GM19238 (cell line): ENCODE data around the gene TET1.
A peak's percentile ranks its signal among the peaks of the same experiment; 100 is the strongest.
"Not testable (repeated sequence)": the region's sequence is repeated elsewhere in the genome, so short reads cannot be mapped to it uniquely, and the experiment has no call there.

Experiments
- DNase-seq: peaks from one replicate; pipeline ENCODE4 v3.0.0; 2011; ENCODE audit warnings: low spot score; ENCODE audit not compliant: insufficient read length

The TET1 gene

DNA sequence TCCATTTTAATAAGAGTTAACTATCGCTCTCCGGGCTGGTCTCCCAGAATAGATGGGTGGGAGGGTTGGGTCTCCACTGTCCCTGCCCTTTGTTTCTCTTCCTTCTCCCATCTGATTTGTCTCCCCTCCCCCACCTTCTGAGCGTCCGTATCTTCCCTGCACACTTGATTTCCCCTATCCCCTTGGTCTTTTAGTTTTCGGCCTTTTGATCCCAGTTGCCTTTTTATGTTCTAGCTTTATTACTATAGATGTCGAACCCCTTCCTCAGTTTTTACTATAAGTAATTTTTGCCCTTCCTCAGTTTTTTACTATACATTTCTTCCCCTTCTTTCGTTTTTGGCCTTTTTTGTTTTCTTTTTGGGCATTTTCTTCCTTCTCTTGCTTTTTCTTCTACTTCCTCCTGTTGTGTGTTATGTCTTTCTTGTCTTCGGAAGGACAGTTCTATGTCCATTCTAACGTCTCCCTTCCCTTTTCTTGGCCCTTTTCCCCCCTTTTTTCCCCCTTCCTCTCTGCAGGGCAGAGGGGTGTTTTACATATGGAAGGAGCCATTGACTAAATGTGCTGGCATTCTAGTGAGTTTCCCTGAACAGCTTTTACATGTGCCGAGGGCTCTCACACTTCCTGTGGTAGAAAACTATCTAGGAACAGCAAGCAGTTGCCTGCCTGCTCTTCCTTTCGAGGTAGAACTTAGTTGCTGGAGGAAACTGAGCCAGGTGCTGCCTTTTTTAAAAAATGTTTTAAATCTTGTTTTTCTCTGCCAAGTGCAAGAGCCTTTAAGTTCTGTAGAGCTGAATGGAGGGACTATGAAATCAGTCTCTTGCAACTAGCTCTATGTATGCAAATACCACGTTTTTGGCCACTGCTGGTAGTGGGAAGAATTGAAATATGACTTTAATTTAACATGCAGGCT is 2.8 kb downstream of the TET1 start:
- no peak for DNase-seq

- DNase-seq = no peak
Measured at GRCh38 chr10:68564712-68565111, 4.6 kb downstream of the TET1 start.

DNA sequence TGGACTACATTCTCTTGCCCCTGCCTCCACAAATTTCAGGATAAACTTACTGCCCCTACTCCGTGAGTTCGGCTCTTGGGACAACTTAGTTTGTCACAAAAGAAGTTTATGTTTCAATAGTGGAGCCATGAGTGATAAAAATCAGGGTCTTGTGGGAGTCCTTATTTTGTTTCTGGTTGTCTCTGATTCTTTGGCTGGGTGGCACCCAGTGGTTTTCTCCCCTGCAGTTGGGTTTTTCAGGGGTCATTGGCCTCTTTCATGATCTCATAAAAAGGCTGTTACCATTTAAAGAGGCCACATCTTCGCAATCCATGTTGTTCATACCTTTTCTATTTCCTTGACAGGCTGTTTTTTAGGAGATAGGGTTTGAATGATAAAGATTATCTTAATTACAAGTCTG is 5.5 kb downstream of the TET1 start:
- DNase-seq = no peak

DNA sequence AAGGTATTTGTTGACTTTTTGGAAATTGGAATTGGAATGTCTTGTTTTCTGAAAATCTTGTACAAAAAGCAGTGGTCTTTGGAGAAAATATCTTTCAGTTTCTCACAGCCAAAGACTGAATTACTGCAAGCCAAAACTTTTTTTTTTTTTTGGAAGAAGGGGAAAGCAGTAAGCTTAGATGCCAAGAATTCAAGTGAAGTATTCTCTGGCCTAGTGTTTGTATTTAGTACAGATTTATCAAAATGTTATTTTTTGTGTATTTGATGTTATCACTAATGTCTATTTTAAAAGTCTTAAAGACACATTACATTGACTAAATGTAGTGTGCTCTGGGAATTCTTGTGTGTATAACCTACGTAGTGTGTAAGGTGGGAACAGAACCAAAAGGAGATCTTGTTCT is 6.2 kb downstream of the TET1 start:
- DNase-seq = no peak

DNA sequence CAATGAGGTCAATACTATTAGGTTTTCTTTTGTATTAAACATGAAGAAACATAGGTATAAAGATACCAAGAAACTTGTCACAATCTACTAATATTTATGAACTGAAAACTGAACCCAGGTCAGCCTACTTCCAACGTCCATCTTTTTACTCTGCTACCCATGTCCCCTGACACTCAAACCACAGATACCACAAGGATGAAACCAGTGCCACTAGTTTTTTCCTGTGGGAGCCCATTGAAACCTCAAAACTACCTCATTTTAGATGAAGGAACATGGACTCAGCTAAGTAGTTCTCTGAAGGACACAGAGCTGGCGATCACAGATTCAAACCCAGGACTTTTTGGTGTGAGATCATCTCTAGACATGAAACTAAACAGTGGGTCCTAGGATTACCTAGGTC is 6.8 kb downstream of the TET1 start:
- DNase-seq = no peak

- DNase-seq = no peak
Measured at GRCh38 chr10:68572151-68572550, 12.0 kb downstream of the TET1 start.

- no peak for DNase-seq
Measured at GRCh38 chr10:68574051-68574450, 13.9 kb downstream of the TET1 start.

- DNase-seq = no peak
Measured at GRCh38 chr10:68576118-68576517, 16.0 kb downstream of the TET1 start.

DNA sequence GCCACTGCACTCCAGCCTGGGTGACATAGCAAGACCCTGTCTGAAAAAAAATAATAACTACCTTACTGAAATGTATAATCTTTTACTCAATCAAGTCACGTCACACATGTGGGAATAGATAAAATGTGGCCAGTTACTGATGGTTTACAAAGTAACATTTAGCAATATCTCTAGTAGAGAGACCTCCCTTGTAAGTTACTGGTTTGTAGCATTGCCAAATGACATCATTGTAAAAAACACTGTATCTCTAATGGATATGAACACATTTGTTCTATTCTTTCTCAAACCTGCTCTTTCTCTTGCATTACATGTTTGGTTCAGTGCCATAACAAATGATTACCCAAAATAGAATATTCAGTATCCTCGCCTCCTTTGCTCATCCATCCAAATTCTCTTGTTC is 18.8 kb downstream of the TET1 start:
- no peak for DNase-seq

GRCh38 chr10:68584187-68584586 is 24.1 kb downstream of the TET1 start:
- DNase-seq = not testable (repeated sequence)

DNA sequence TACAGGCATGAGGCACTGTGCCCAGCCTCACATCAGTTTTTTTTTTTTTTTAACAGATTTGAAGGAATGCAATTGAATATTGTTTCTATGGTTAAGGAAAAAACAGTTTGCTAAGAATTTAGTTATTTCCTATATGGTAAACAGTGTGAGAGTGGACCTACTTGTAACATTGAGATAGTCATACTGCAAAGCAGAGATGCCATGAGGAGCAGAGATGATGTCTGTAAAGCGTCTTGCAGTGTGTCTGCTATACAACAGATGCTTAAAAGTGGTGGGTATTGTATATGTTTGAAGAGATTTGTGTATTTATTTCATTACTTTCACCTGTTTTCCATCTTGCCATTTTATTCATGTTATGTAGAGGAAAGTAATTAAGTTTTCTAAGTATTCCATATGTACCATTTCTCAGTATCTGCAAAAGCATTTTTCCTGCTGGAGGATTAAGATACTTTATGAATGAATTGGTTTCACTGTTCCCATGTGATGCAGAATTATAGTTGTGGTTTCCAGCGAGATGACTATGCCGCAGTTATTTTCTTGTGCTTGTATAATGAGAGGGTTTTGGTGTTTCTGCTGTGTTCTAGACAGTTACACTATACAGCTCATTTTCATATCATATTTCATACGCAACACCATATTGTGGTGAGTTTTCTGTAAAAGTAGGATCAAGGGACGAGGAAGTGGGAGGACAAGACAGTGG is 26.6 kb downstream of the TET1 start:
- DNase-seq = no peak

- DNase-seq = no peak
Measured at GRCh38 chr10:68594405-68594804, 34.3 kb downstream of the TET1 start.

DNA sequence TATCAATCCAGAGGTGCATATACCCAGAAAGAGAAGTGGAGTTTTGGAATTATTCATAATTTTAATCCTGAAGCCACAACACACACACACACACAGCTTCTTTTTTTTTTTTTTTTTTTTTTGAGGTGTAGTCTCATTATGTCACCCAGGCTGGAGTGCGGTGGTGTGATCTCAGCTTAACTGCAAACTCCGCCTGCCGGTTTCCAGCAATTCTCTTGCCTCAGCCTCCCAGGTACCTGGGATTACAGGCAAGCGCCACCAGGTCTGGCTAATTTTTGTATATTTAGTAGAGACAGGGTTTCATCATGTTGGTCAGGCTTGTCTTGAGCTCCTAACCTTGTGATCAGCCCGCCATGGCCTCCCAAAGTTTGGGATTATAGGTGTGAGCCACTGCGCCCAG is 35.4 kb downstream of the TET1 start:
- DNase-seq = no peak

- DNase-seq = no peak
Measured at GRCh38 chr10:68597407-68597806, 37.3 kb downstream of the TET1 start.

DNA sequence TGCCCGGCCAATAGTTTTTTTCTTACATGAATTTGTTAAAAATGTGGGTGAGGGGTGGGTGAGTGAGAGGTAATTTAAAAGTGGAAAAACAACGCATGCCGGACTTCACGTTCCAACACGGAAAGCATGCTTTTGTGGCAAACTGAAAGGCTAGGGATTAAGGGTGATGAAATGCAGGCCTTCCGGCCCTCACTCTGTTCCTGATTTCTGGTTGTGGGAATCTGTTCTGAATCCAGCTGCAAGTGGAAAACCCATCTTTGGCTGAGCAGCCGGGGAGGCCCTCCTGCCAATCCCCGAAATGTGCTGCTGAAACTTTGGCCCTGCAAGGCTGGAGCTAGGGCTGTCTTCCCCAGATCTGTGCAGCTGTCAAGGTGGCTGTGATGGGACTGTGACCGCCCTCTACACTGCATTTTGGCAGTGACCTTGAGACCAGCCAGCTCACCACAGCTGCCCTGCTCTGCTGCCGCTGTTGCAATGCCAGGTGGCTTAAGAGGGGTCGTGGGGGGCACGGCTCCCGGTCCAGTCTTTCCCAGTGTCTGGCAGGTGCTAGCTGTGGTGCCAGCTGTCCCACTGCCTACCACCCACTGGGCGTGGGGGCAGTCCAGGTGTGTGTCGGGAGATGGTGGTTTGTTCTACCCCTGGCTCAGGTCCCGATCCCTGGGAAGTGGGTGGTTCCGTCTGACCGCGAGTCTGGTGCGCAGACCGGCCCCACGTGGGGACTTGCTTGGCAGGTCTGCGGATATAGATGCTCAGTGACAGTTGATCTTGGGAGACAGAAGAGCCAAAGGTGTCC is 39.0 kb downstream of the TET1 start:
- DNase-seq = no peak

DNA sequence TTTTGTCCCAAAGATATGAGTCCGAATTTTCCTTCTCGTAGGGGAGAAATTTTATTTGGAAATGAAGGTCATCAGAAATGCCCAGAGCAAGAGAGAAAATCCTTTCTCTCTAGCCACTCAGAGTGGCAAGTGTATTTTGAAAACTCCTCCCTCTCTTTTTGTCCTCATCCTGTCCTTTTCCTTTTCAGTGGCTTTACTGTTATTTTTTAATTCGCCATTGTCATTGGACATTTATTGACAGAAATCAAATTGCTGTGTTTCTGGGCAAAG is 39.6 kb downstream of the TET1 start:
- DNase-seq = no peak

GRCh38 chr10:68600041-68600778 is 40.1 kb downstream of the TET1 start:
- DNase-seq = peak; percentile 56

DNA sequence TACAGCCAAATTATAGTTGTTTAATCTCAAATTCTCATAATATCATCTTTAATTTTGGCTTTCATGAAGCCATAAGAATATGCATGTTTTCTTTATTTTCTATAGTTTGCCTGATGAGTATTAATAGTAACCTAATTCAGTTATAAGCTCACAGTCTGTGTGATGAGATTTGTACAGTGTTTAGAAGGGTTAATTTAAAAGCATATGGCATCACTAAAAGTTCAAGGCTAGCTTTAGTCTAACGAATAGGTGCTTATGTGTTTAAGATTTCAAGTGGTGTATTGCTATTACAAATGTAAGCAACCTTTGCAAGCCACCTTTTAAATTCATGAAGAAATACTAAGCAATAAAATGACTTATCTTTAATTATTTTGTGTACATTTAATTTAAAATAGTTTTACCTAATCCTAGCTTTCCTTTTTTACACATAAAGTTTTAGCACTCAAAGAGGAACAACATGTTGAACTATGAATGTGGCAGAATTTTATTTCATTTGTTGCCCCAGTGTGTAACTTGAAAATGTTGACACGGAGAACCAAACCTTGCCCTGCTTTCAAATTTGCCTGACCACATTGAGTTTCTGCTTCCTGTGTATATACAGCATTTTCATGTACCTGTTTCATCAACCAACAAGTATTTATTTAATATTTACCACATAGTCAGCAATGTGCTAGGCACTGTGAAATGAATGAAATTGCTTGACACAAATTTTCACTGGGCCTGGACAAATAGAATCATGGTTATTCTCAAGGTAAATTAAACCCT is 41.5 kb downstream of the TET1 start:
- DNase-seq = no peak

DNA sequence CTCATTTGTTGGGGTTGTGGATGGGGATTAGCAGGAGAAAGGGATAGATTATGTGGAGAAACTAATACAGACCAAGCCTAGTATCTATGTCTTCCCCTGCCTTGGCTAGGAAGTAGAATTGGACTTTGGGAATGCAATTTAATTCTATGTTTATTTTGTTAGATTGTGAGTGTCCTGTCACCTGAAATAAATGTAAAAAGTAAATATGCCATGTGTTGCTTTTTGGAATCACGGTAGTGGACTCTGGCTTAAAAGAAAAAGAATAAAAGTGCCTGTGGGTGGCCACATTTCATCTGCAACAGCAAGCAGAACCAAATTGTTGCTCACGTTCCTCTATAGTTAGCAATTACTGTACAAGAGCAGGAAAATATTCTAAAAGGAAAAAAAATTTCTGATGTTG is 42.3 kb downstream of the TET1 start:
- no peak for DNase-seq

DNA sequence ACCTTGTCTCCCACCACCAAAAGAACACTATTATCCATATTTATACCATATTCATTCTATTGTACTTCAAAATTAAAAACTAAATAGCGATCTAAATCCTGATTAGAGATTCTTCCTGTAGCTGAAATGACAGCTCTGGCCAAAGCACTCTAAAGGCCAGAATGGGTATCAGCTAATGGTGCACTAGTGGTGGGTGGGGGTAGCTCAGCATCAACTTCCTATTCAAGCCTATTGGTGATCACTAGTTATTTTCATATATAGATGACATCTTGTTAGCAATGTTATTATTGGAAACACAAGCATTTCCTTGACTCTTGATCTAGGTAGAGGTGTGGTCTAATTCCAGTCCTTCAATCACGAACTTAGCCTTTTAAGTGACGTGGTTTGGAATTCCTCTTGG is 43.6 kb downstream of the TET1 start:
- DNase-seq = no peak

GRCh38 chr10:68604441-68604840 is 44.3 kb downstream of the TET1 start:
- no peak for DNase-seq
